Suprapubic skin (tissue), 4 donors: ENCODE data around the gene ZNF282.
A peak's percentile ranks its signal among the peaks of the same experiment; 100 is the strongest.

Experiments
- EP300 ChIP-seq: sonication (generic); formaldehyde crosslinking; IDR thresholded peaks from one replicate; pipeline ENCODE4 v1.6.1; 2017; ENCODE audit warnings: antibody characterized with exemption
- POLR2A ChIP-seq, 2 donors: fragments of 450-650 bp; IDR thresholded peaks; one replicate each; pipeline ENCODE4 v1.6.1; 2017; ENCODE audit warnings: antibody characterized with exemption in 2 of 2, mild to moderate bottlenecking in 2 of 2, moderate library complexity in 2 of 2
- POLR2AphosphoS5 ChIP-seq, 3 donors: sonication (generic); formaldehyde crosslinking; IDR thresholded peaks; one replicate each; pipeline ENCODE4 v1.6.1; 2017; ENCODE audit warnings: antibody characterized with exemption in 3 of 3
- TF ChIP-seq, protein P1 (sequence below), 2 donors: fragments of 200-600 bp in 1 of 2; fragments of 450-650 bp in 1 of 2; sonication (generic) in 1 of 2; IDR thresholded peaks; one replicate each; pipeline ENCODE4 v1.5.1; 2016 to 2019; ENCODE audit warnings: antibody characterized with exemption in 2 of 2, mild to moderate bottlenecking in 1 of 2, moderate library complexity in 1 of 2

DNA sequence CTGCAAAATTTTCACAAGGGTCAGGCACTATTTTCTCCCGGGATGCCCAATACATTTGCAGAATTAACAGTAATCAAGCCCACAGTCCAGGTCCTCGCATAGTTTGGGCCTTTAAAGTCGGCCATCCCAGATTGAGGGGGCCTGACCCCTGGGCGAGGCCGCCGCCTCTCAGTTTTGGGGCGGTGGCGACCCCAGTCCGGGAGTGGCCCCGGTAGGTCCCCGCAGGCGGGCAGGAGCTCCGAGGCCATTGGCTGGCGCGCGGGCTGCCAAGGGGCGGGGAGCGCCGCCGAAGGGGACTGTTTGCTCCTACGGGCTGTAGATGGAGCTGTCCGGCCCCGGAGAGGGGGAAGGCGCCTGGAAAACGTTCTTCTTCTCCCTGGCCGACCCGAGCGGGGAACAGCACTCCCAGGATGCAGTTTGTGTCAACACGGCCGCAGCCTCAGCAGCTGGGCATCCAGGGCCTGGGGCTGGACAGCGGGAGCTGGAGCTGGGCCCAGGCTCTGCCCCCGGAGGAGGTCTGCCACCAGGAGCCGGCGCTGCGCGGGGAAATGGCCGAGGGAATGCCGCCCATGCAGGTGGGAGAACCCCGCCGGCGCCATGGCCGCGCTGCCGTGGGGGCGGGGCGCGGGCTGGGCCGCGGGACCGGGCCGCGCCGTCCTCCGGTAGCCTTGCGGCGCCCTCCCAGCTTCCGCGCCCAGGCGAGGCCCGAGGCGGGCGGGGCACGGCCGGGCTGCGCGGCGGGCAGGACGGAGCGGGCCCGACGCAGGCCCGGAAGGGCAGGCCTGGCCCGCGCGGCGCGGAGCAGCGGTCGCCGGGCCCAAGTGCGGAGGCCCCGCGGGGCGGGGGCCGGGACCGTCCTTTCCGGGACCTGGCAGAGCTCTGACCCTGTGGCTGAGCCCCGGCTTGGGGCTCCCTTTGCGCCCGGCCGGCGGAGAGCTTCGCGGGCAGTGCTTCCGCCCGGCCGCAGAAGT is at the start of gene ZNF282:
- TF ChIP-seq, protein P1, sequence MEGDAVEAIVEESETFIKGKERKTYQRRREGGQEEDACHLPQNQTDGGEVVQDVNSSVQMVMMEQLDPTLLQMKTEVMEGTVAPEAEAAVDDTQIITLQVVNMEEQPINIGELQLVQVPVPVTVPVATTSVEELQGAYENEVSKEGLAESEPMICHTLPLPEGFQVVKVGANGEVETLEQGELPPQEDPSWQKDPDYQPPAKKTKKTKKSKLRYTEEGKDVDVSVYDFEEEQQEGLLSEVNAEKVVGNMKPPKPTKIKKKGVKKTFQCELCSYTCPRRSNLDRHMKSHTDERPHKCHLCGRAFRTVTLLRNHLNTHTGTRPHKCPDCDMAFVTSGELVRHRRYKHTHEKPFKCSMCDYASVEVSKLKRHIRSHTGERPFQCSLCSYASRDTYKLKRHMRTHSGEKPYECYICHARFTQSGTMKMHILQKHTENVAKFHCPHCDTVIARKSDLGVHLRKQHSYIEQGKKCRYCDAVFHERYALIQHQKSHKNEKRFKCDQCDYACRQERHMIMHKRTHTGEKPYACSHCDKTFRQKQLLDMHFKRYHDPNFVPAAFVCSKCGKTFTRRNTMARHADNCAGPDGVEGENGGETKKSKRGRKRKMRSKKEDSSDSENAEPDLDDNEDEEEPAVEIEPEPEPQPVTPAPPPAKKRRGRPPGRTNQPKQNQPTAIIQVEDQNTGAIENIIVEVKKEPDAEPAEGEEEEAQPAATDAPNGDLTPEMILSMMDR (IDR thresholded peaks at IDR 0.05): peak; percentile 26 to 74
- TF ChIP-seq POLR2AphosphoS5 (IDR thresholded peaks at IDR 0.05) (peak in 2 of 3 donors; percentile 32 to 43), POLR2A (IDR thresholded peaks at IDR 0.05) (no peak), EP300 (no peak)
